A549 (cell line): ENCODE results near the gene FRMD4A.

Source experiments
- HDAC2 ChIP-seq: fragments of 200-600 bp; sonication (generic); IDR thresholded peaks from 2 replicates; pipeline ENCODE4 v1.6.1; 2016
- HMGXB4 ChIP-seq: fragments of 250-450 bp; sonication (Bioruptor Pico); IDR thresholded peaks from 2 replicates; pipeline ENCODE4 v1.5.0; 2021; ENCODE audit warnings: mild to moderate bottlenecking, moderate library complexity, borderline replicate concordance
- TF ChIP-seq, protein P1 (sequence below): IDR thresholded peaks from 2 replicates; pipeline ENCODE4 v1.6.1; 2012
- TF ChIP-seq, protein P2 (sequence below): fragments of >200 bp; sonication (Bioruptor Twin); formaldehyde crosslinking; IDR thresholded peaks from 3 replicates; pipeline ENCODE4 v1.5.1; 2016

DNA sequence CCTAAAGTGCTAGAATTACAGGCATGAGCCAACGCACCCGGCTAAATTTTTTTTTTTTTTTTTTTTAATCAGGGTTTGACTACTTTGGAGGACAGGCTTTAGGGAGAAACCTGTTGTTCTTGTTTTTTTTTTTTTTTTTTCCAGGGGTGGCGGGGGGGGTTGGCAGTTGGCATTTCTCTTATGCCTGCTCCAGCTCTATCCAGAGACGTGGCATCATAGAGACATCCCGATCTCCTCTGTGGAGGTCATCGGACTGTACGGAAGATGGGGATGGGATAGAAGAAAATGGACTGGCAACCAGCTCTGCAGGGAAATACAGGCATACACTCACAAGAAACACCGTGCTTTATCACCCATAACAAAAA, 613.2 kb downstream of the FRMD4A start:
- TF ChIP-seq HMGXB4 (CRISPR knock-in tag) (no peak), HDAC2 (no peak)
- TF ChIP-seq, protein P1, sequence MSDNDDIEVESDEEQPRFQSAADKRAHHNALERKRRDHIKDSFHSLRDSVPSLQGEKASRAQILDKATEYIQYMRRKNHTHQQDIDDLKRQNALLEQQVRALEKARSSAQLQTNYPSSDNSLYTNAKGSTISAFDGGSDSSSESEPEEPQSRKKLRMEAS: no peak
- TF ChIP-seq, protein P2, sequence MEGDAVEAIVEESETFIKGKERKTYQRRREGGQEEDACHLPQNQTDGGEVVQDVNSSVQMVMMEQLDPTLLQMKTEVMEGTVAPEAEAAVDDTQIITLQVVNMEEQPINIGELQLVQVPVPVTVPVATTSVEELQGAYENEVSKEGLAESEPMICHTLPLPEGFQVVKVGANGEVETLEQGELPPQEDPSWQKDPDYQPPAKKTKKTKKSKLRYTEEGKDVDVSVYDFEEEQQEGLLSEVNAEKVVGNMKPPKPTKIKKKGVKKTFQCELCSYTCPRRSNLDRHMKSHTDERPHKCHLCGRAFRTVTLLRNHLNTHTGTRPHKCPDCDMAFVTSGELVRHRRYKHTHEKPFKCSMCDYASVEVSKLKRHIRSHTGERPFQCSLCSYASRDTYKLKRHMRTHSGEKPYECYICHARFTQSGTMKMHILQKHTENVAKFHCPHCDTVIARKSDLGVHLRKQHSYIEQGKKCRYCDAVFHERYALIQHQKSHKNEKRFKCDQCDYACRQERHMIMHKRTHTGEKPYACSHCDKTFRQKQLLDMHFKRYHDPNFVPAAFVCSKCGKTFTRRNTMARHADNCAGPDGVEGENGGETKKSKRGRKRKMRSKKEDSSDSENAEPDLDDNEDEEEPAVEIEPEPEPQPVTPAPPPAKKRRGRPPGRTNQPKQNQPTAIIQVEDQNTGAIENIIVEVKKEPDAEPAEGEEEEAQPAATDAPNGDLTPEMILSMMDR: no peak
